PC-3 (cell line): ENCODE results near the gene PFKFB4. TPM values are rescaled to one million over a fixed set of nuclear protein-coding genes. Genes with fewer than 3 reads are reported as not detected.

Experiments
- ATAC-seq: fragments of 200-7000 bp; cut with Tn5 transposase; 2 replicates; pipeline ENCODE4 v1.9.1; 2020; ENCODE audit warnings: mild to moderate bottlenecking, moderate library complexity
- BruUV-seq: library from RNA; stranded (reverse); fragments of 400-500 nt; replicated peaks from 2 replicates; lab custom pipeline; 2021; lab: Mats Ljungman, UMichigan
- CTCF ChIA-PET: fragments of 300-600 bp; sonication (Branson Sonifier 250); formaldehyde crosslinking; loops from one replicate; lab custom pipeline; 2022; ENCODE audit warnings: antibody characterized with exemption; lab: Charles Lee
- POLR2A ChIA-PET: fragments of 300-600 bp; sonication (Branson Sonifier 250); formaldehyde crosslinking; loops from one replicate; lab custom pipeline; 2022; ENCODE audit warnings: antibody characterized with exemption; ENCODE audit not compliant: unreplicated experiment; lab: Charles Lee
- DNase-seq: peaks from one replicate; pipeline ENCODE4 v3.0.0-alpha.2; 2015
- H2AFZ ChIP-seq: fragments of 300-600 bp; sonication (generic); 2 replicates; pipeline ENCODE4 v1.6.0; 2016; ENCODE audit warnings: antibody characterized with exemption, low read length
- H3F3A ChIP-seq: fragments of 300-600 bp; sonication (generic); one replicate; pipeline ENCODE4 v1.6.0; 2017; ENCODE audit warnings: antibody characterized with exemption, low read length, control low read depth, mild to moderate bottlenecking; ENCODE audit not compliant: unreplicated experiment
- H3K27ac ChIP-seq: fragments of 300-600 bp; sonication (generic); 2 replicates; pipeline ENCODE4 v1.5.1; 2016; ENCODE audit warnings: mild to moderate bottlenecking, low read length
- H3K27me3 ChIP-seq: fragments of 300-600 bp; sonication (generic); 2 replicates; pipeline ENCODE4 v1.6.1; 2016; ENCODE audit warnings: low read length, mixed read lengths
- H3K36me3 ChIP-seq: fragments of 300-600 bp; sonication (generic); 2 replicates; pipeline ENCODE4 v1.6.1; 2016; ENCODE audit warnings: low read depth, mixed run types, low read length, mixed read lengths
- H3K4me1 ChIP-seq: fragments of 300-600 bp; sonication (generic); 2 replicates; pipeline ENCODE4 v1.5.1; 2016; ENCODE audit warnings: low read length; ENCODE audit not compliant: insufficient read depth
- H3K4me2 ChIP-seq: fragments of 300-600 bp; sonication (generic); 2 replicates; pipeline ENCODE4 v1.6.0; 2016; ENCODE audit warnings: low read length
- H3K4me3 ChIP-seq: fragments of 300-600 bp; sonication (generic); 2 replicates; pipeline ENCODE4 v1.5.1; 2016; ENCODE audit warnings: mild to moderate bottlenecking, low read length, mixed read lengths
- H3K79me2 ChIP-seq: fragments of 300-600 bp; sonication (generic); 2 replicates; pipeline ENCODE4 v1.6.1; 2017; ENCODE audit warnings: low read length, mixed read lengths
- H3K9ac ChIP-seq: fragments of 300-600 bp; sonication (generic); 2 replicates; pipeline ENCODE4 v1.6.0; 2016; ENCODE audit warnings: mild to moderate bottlenecking, low read length
- H3K9me2 ChIP-seq: fragments of 300-600 bp; sonication (generic); replicated peaks from 2 replicates; pipeline ENCODE4 v1.6.1; 2016; ENCODE audit warnings: mixed run types, low read length, mixed read lengths
- H3K9me3 ChIP-seq: fragments of 300-600 bp; sonication (generic); 2 replicates; pipeline ENCODE4 v1.6.1; 2016; ENCODE audit warnings: low read length, mixed read lengths
- H4K20me1 ChIP-seq: fragments of 300-600 bp; sonication (generic); 2 replicates; pipeline ENCODE4 v1.6.1; 2016; ENCODE audit warnings: low read length, mixed read lengths
- EZH2 ChIP-seq: fragments of 300-600 bp; sonication (generic); IDR thresholded peaks from one replicate; pipeline ENCODE4 v1.6.1; 2017; ENCODE audit warnings: antibody characterized with exemption, mild to moderate bottlenecking, low read length; ENCODE audit not compliant: unreplicated experiment
- EZH2phosphoT487 ChIP-seq: fragments of 300-600 bp; sonication (generic); IDR thresholded peaks from 2 replicates; pipeline ENCODE4 v1.6.1; 2018; ENCODE audit warnings: mild to moderate bottlenecking, antibody characterized with exemption, low read length, borderline replicate concordance
- intact Hi-C: fragments of 100-400 bp; cut with micrococcal nuclease; formaldehyde crosslinking; loops from 2 replicates; pipeline ENCODE4 v1.9.0; 2023
- total RNA-seq: library from RNA; depleted of rRNA; stranded (reverse); fragments of >200 nt; gene quantifications from 2 replicates; pipeline ENCODE4 v1.2.3, GENCODE V29; 2014
- TF ChIP-seq, protein P1 (sequence below): fragments of 300-600 bp; sonication (generic); conservative IDR thresholded peaks from 2 replicates; pipeline ENCODE4 v1.5.1; 2017; ENCODE audit warnings: antibody characterized with exemption, low read depth, mild to moderate bottlenecking, low read length

PFKFB4 gene
- total RNA-seq, 1 experiment from 2014 or later: 33.5 TPM

DNA sequence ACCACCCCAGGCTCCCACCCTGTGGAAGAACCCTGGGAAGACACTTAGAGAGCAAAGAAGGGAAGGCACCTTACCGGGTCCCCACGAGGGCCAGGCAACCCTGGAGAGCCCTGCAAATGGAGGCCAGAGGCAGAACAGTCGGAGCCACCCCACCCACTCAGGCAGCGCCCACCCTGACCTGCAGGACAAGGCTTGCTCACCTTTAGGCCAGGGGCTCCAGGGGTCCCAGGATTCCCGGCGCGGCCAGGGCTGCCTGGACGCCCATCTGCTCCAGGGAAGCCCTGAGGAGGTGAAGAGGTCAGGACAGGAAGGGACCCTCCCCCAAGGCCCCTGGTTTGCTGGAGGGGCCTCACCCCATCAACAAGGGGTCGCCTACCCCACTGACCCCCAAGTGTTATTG, 28.2 kb upstream of the PFKFB4 start:
- DNase-seq (no peak), ATAC-seq (no peak)
- no peak overlapping the region for H3K27ac ChIP-seq
- H3K4me1 ChIP-seq: no peaks in the 10 kb centered on the region
- intact Hi-C loops: no loop called here
- no peaks in the 10 kb centered on the region for H3K79me2 ChIP-seq
- POLR2A ChIA-PET: no interaction called here
- TF ChIP-seq, protein P1, sequence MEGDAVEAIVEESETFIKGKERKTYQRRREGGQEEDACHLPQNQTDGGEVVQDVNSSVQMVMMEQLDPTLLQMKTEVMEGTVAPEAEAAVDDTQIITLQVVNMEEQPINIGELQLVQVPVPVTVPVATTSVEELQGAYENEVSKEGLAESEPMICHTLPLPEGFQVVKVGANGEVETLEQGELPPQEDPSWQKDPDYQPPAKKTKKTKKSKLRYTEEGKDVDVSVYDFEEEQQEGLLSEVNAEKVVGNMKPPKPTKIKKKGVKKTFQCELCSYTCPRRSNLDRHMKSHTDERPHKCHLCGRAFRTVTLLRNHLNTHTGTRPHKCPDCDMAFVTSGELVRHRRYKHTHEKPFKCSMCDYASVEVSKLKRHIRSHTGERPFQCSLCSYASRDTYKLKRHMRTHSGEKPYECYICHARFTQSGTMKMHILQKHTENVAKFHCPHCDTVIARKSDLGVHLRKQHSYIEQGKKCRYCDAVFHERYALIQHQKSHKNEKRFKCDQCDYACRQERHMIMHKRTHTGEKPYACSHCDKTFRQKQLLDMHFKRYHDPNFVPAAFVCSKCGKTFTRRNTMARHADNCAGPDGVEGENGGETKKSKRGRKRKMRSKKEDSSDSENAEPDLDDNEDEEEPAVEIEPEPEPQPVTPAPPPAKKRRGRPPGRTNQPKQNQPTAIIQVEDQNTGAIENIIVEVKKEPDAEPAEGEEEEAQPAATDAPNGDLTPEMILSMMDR: no peak
- TF ChIP-seq EZH2phosphoT487 (no peak), EZH2 (no peak)
- no peaks in the 10 kb centered on the region for H3K9me2 ChIP-seq
- H3F3A ChIP-seq: no peaks in the 10 kb centered on the region
- BruUV-seq: no TSS peak
- no peak overlapping the region for H3K4me2 ChIP-seq
- H2AFZ ChIP-seq: no peak overlapping the region
- H3K27me3 ChIP-seq: no peaks in the 10 kb centered on the region
- no peaks in the 10 kb centered on the region for H3K9me3 ChIP-seq
- CTCF ChIA-PET: no interaction called here
- no peak overlapping the region for H3K4me3 ChIP-seq
- H3K36me3 ChIP-seq: no peaks in the 10 kb centered on the region
- no peaks in the 10 kb centered on the region for H4K20me1 ChIP-seq
- H3K9ac ChIP-seq: no peak overlapping the region

DNA sequence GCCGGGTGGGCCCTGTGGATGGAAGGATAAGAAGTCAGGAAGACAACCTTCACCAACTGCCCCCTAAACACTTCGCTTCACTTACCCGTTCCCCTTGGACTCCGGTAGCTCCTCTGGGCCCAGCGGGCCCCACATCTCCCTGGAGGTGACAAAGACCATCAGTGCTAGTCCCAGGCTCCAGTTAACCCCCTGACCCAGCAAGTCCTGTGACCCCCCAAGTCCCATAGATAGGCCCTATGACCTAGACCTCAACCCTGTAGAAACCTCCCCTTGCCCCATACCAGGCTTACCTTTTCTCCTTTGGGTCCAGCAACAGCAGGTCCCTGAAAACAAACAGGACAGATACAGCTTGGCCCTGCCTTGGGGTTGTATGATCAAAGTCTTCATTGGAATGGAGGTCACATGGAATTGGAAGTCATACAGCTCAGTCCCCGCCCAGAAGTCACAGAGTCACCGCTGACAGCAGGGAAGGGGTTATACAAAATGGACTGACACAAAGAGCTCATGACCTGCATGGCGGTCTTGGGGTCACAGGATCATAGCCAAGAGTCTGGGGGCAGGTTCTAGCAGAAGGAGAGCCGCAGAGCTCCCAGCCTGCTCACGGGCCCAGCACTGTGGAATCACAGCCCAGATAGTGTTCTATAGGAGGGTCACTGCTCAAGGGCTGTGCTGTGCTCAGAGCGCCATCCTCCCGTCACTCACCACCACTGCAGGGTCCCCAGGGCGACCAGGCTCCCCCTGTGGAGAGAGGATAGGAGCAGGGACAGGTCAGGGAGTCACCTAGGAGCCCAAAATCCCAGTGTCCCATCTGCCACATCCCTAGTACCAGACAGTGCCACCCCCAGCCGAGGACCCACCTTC, 25.2 kb upstream of the PFKFB4 start:
- Histone ChIP-seq H3K36me3 (no peaks in the 10 kb centered on the region), H3F3A (no peaks in the 10 kb centered on the region), H3K27ac (no peak overlapping the region), H3K4me1 (no peaks in the 10 kb centered on the region), H4K20me1 (no peaks in the 10 kb centered on the region), H3K27me3 (no peaks in the 10 kb centered on the region), H3K4me2 (no peak overlapping the region), H3K9ac (no peak overlapping the region), H3K9me3 (no peaks in the 10 kb centered on the region), H2AFZ (no peak overlapping the region), H3K9me2 (no peaks in the 10 kb centered on the region), H3K79me2 (no peaks in the 10 kb centered on the region), H3K4me3 (no peak overlapping the region)
- ATAC-seq: no peak
- intact Hi-C loops: no loop called here
- CTCF ChIA-PET: interaction anchor here (0.6 kb wide), 1 partner anchor 21 kb away, joined by 4 read pairs; no protein-coding TSS in a partner anchor
- BruUV-seq: no TSS peak
- TF ChIP-seq EZH2 (no peak), EZH2phosphoT487 (no peak)
- TF ChIP-seq, protein P1: no peak
- no peak for DNase-seq
- POLR2A ChIA-PET: no interaction called here

DNA sequence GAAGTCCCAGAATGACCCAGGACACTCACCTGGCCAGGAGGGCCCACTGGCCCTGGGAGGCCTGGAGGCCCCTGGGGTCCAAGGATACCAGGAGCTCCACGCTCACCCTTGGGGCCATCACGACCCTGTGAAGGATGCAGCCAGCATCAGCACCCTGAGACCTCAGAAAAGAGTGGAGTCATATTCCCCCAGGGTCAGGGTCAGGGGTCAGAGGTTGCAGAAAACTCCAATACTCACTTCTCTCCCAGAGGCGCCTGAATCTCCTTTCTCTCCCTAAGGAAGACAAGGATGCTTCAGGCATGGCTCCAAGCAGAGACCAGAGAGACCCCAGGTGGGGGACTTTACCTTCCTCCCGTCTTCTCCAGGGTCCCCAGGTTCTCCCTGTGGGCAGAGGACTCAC, 20.0 kb upstream of the PFKFB4 start:
- DNase-seq: no peak
- Histone ChIP-seq H3K4me2 (no peak overlapping the region), H3F3A (no peaks in the 10 kb centered on the region), H3K79me2 (no peaks in the 10 kb centered on the region), H3K4me1 (no peaks in the 10 kb centered on the region), H3K9me3 (no peaks in the 10 kb centered on the region), H4K20me1 (no peaks in the 10 kb centered on the region), H3K36me3 (no peaks in the 10 kb centered on the region), H2AFZ (no peak overlapping the region), H3K9ac (no peak overlapping the region), H3K27ac (no peak overlapping the region), H3K27me3 (no peaks in the 10 kb centered on the region), H3K9me2 (no peaks in the 10 kb centered on the region), H3K4me3 (no peak overlapping the region)
- intact Hi-C loops: no loop called here
- ChIA-PET POLR2A (interaction anchor here (0.6 kb wide), 1 partner anchor 82 kb away, joined by 3 read pairs; no protein-coding TSS in a partner anchor), CTCF (interaction anchor here (0.6 kb wide), 1 partner anchor 62 kb away, joined by 4 read pairs; no protein-coding TSS in a partner anchor)
- TF ChIP-seq EZH2phosphoT487: no peak
- TF ChIP-seq EZH2: no peak
- TF ChIP-seq, protein P1: no peak
- ATAC-seq: no peak
- BruUV-seq: no TSS peak
